Epithelial cell of proximal tubule (primary cell): ENCODE results near the gene ARHGEF19. TPM values are rescaled to one million over a fixed set of nuclear protein-coding genes. Genes with fewer than 3 reads are reported as not detected.
"Not testable (repeated sequence)": the region's sequence is repeated elsewhere in the genome, so short reads cannot be mapped to it uniquely, and the experiment has no call there.

Experiments
- DNase-seq: peaks from one replicate; pipeline ENCODE4 v3.0.0-alpha.2; 2011; ENCODE audit warnings: low read depth
- H3K4me3 ChIP-seq: 2 replicates; pipeline ENCODE4 v1.5.1; 2011; ENCODE audit warnings: low read depth, mild to moderate bottlenecking, low read length
- CTCF ChIP-seq: conservative IDR thresholded peaks from 2 replicates; pipeline ENCODE4 v1.5.1; 2012; ENCODE audit warnings: low read depth, mild to moderate bottlenecking, low read length
- total RNA-seq: library from RNA; depleted of rRNA; stranded (reverse); fragments of >200 nt; gene quantifications from 2 replicates; pipeline ENCODE4 v1.2.3, GENCODE V29; 2015

ARHGEF19 gene
- total RNA-seq: 7.9 and 14.3 TPM in 2 replicates

DNA sequence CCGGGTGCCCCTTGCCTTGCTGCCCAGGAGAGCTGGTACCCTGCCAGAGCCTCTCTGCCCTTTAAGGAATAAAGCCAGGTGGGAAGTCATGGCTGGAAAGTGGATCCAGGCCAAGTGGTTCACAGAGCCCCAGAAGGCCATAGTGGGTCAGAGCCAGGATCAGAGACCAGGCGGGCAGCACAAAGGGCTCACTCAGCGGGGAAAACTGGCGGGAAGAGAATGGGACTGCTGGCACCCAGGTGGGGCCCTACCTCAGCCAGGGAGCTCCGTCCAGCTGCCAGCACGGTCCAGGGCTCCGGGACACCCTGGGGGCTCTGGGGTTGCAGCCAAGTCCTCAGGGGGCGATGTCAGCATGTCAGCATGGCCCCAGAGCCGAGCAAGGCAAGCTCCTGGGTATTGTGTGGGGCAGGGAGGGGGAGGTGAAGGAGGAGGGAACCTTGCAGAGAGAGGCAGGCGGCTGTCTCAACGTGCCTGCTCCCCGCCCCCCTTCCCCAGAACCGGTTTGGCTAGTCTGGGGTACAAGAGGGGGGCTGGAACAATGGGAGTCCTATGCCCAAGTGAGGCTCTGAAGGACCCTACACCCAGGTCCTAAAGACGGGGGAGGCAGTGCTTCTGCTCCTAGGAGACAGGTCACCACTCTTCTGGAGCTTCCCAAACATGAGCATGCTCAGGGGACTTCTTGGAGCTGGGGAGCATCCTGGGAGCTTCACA is at the start of gene ARHGEF19:
ARHGEF19 (minus strand) TSS at position 402 of the 711 bp plus-strand sequence. CDS start 3,598 bp downstream, outside the sequence.
- H3K4me3 ChIP-seq: no peak within 1 kb of the TSS
- DNase-seq: no peak
- TF ChIP-seq CTCF: no peak

GRCh38 chr1:16262067-16262466 is 49.6 kb upstream of the ARHGEF19 start:
- TF ChIP-seq CTCF: no peak
- H3K4me3 ChIP-seq: no peak overlapping the region
- DNase-seq: no peak

DNA sequence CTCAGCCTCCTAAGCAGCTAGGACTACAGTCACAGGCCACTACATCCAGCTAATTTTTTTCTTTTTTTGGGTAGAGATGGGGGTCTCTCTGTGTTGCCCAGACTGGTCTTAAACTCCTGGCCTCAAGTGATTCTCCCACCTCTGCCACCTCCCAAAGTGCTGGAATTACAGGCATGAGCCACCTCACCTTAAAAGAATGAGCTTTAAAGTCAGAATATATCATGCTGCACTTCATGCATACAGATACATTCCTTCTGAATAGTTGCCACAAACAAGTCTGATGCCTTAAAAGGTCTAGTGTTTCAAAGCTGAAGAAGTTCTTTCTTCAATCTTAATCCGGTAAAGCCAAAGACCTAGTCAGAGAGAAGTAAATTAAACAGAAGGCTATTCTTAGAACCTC is 48.4 kb upstream of the ARHGEF19 start:
- H3K4me3 ChIP-seq: no peak overlapping the region
- no peak for TF ChIP-seq CTCF
- no peak for DNase-seq

- H3K4me3 ChIP-seq: no peak overlapping the region
- no peak for TF ChIP-seq CTCF
- no peak for DNase-seq
These were observed 46.2 kb upstream of the ARHGEF19 start for GRCh38 chr1:16258591-16259135.

- H3K4me3 ChIP-seq: no peak overlapping the region
- no peak for TF ChIP-seq CTCF
- no peak for DNase-seq
These were observed 45.5 kb upstream of the ARHGEF19 start for GRCh38 chr1:16257968-16258367.

GRCh38 chr1:16257556-16257955 is 45.1 kb upstream of the ARHGEF19 start:
- not testable (repeated sequence) for DNase-seq

DNA sequence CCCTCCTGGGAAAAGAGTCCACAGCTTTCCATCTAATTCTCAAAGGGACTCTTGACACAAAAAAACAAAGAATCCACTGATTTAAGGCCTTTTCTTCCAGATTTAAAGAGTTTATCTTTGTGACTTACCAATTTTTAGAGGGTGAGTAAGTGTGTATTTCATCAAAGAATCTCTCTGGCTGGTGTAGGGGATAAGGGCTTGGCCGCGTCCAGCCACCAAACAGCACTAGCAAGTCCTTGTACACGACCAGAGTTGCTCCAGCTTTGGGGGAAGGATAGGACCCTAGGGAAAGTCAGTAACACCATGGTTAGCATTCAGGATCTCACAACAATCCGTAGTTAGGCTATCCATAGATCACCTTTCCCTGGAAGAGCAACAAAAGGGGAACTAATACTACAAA is 44.0 kb upstream of the ARHGEF19 start:
- TF ChIP-seq CTCF: no peak
- DNase-seq: no peak
- no peak overlapping the region for H3K4me3 ChIP-seq

More at GRCh38 chr1:16257556-16257955, 45.1 kb upstream of the ARHGEF19 start:
- not testable (repeated sequence) for H3K4me3 ChIP-seq
